DND-41 (cell line): ENCODE results near the gene CKLF.

ENCODE experiments used
- CTCF ChIP-seq: IDR thresholded peaks from 2 replicates; pipeline ENCODE4 v1.5.1; 2012; ENCODE audit warnings: borderline replicate concordance, low read length, moderate library complexity, mild to moderate bottlenecking; ENCODE audit not compliant: poor library complexity, severe bottlenecking; ENCODE audit errors: extremely low read depth
- EZH2 ChIP-seq: IDR thresholded peaks from 3 replicates; pipeline ENCODE4 v1.6.1; 2012; ENCODE audit warnings: borderline replicate concordance, low read depth, mild to moderate bottlenecking, moderate library complexity, low read length, inconsistent platforms; ENCODE audit not compliant: severe bottlenecking

GRCh38 chr16:66603537-66604375 lies 51.4 kb downstream of the CKLF start:
- no peak for TF ChIP-seq EZH2
- TF ChIP-seq CTCF, result no peak
